Measurements from ENCODE around the gene CHRNA4.

GRCh38 chr20:63330084-63330760, 30.9 kb downstream of the CHRNA4 start:
- TF ChIP-seq POLR2AphosphoS5 (IDR thresholded peaks at IDR 0.05; ENCODE audit: insufficient read depth, low read depth, low read length) (no peak), CTCF (IDR thresholded peaks at IDR 0.05; ENCODE audit: extremely low read depth in 1 of 2, insufficient read depth in 1 of 2, low read depth in 1 of 2, low read length in 2 of 2) (no peak), EZH2 (IDR thresholded peaks at IDR 0.05; ENCODE audit: borderline replicate concordance, low read depth, low read length, severe bottlenecking) (no peak), POLR2A (IDR thresholded peaks at IDR 0.05; ENCODE audit: low read depth, low read length) (no peak), JUN (IDR thresholded peaks at IDR 0.05; ENCODE audit: borderline replicate concordance, insufficient read depth, insufficient read length, low read depth) (no peak), FOS (IDR thresholded peaks at IDR 0.05; ENCODE audit: borderline replicate concordance, insufficient read depth, low read length) (no peak), GATA2 (IDR thresholded peaks at IDR 0.05; ENCODE audit: insufficient read depth, insufficient read length, low read depth, low read length) (no peak)
- TF ChIP-seq, protein P1, sequence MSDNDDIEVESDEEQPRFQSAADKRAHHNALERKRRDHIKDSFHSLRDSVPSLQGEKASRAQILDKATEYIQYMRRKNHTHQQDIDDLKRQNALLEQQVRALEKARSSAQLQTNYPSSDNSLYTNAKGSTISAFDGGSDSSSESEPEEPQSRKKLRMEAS (IDR thresholded peaks at IDR 0.05; ENCODE audit: insufficient read depth, insufficient read length): no peak

Measured in endothelial cell of umbilical vein (primary cell).